VCaP (cell line): Measurements from ENCODE around the gene DKKL1.

Experiments used
- H3K27ac ChIP-seq: fragments of 450-650 bp; 2 replicates; pipeline ENCODE4 v1.5.1; 2017
- TF ChIP-seq, protein P1 (sequence below): fragments of 450-650 bp; conservative IDR thresholded peaks from 2 replicates; pipeline ENCODE4 v1.5.1; 2017; ENCODE audit warnings: mild to moderate bottlenecking, moderate library complexity

The DKKL1 gene

DNA sequence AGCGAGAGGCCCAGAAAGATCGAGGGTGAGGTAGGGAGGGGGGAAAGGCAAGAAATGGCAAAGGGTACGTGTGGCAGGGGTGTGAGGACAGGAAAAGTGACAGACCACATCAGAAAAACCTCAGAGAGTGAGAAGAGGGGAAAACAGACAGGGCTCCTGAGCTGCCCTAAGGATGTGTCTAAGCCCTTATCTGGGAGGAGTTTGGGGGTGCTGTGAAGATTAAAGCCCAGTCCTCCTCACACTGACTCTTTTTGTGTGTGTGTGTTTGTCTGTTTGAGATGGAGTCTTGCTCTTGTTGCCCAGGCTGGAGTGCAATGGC is 60.3 kb downstream of the DKKL1 start:
- no peak overlapping the region for H3K27ac ChIP-seq

More for the DNA sequence above, 60.3 kb downstream of the DKKL1 start:
- TF ChIP-seq, protein P1, sequence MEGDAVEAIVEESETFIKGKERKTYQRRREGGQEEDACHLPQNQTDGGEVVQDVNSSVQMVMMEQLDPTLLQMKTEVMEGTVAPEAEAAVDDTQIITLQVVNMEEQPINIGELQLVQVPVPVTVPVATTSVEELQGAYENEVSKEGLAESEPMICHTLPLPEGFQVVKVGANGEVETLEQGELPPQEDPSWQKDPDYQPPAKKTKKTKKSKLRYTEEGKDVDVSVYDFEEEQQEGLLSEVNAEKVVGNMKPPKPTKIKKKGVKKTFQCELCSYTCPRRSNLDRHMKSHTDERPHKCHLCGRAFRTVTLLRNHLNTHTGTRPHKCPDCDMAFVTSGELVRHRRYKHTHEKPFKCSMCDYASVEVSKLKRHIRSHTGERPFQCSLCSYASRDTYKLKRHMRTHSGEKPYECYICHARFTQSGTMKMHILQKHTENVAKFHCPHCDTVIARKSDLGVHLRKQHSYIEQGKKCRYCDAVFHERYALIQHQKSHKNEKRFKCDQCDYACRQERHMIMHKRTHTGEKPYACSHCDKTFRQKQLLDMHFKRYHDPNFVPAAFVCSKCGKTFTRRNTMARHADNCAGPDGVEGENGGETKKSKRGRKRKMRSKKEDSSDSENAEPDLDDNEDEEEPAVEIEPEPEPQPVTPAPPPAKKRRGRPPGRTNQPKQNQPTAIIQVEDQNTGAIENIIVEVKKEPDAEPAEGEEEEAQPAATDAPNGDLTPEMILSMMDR = no peak
